Type B pancreatic cell (in vitro differentiated cells): ENCODE measurements around the gene NRDE2. TPM values are rescaled to one million over a fixed set of nuclear protein-coding genes. Genes with fewer than 3 reads are reported as not detected.

Source experiments
- DNase-seq: peaks from one replicate; pipeline ENCODE4 v3.0.0; 2021; ENCODE audit warnings: mixed read lengths; ENCODE audit not compliant: unreplicated experiment; ENCODE audit errors: extremely low spot score
- H3K27ac Mint-ChIP-seq: 2 replicates; pipeline ENCODE4 v1.8.0; 2021; ENCODE audit warnings: mild to moderate bottlenecking, mixed read lengths
- H3K27me3 Mint-ChIP-seq: 2 replicates; pipeline ENCODE4 v1.8.0; 2021; ENCODE audit warnings: mixed read lengths
- H3K36me3 Mint-ChIP-seq: 2 replicates; pipeline ENCODE4 v1.8.0; 2021; ENCODE audit warnings: mixed read lengths
- H3K4me1 Mint-ChIP-seq: one replicate; pipeline ENCODE4 v1.8.0; 2021; ENCODE audit warnings: mixed read lengths; ENCODE audit not compliant: unreplicated experiment
- H3K4me3 Mint-ChIP-seq: 2 replicates; pipeline ENCODE4 v1.8.0; 2021; ENCODE audit warnings: mild to moderate bottlenecking, mixed read lengths
- H3K9me3 Mint-ChIP-seq: 2 replicates; pipeline ENCODE4 v1.8.0; 2021; ENCODE audit warnings: mixed read lengths
- CTCF ChIP-seq: fragments of 200-600 bp; sonication (generic); conservative IDR thresholded peaks from 2 replicates; pipeline ENCODE4 v1.5.0; 2021; ENCODE audit warnings: antibody characterized with exemption, mild to moderate bottlenecking
- total RNA-seq: library from RNA; stranded (reverse); gene quantifications from 2 replicates; pipeline ENCODE4 v1.2.1, GENCODE V29; 2021; ENCODE audit warnings: low replicate concordance

The NRDE2 gene
- total RNA-seq, 1 donor from 2014 or later: 22.8 TPM

DNA sequence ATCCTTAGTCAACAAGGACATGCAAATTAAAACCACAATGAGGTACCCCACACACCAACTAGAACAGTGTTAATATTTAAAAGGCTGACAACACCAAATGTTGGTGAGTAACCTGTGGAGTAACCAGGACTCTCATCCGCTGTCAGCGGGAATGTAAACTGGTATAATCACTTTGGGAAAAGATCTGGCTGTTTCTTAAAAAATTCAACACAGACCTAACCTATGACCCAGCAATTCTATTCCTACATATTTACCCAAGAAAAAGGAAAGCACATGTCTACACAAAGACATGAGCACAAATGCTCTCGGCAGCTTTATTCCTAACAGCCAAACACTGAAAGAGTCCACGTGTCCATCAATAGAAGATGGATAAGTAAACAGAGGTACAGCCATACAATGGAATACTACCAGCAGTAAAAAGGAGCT is 26.6 kb downstream of the NRDE2 start:
- no peak for DNase-seq
- Mint-ChIP-seq H3K27ac (no peak overlapping the region), H3K27me3 (no peaks in the 10 kb centered on the region), H3K36me3 (peaks cover 28% of the 10 kb centered on the region), H3K4me3 (no peak overlapping the region), H3K4me1 (peaks cover 8% of the 10 kb centered on the region), H3K9me3 (no peaks in the 10 kb centered on the region)
- no peak for TF ChIP-seq CTCF

- Mint-ChIP-seq H3K36me3 (peaks cover 22% of the 10 kb centered on the region), H3K27ac (no peak overlapping the region), H3K4me3 (no peak overlapping the region), H3K4me1 (peaks cover 8% of the 10 kb centered on the region), H3K27me3 (no peaks in the 10 kb centered on the region), H3K9me3 (no peaks in the 10 kb centered on the region)
- TF ChIP-seq CTCF: no peak
- DNase-seq: no peak
These were observed 27.2 kb downstream of the NRDE2 start for GRCh38 chr14:90304502-90304901.

- Mint-ChIP-seq H3K36me3 (peaks cover 12% of the 10 kb centered on the region), H3K27me3 (no peaks in the 10 kb centered on the region), H3K9me3 (no peaks in the 10 kb centered on the region), H3K27ac (no peak overlapping the region), H3K4me1 (peaks cover 8% of the 10 kb centered on the region), H3K4me3 (no peak overlapping the region)
- DNase-seq: no peak
- TF ChIP-seq CTCF: no peak
These were observed 28.3 kb downstream of the NRDE2 start for GRCh38 chr14:90303473-90303872.

GRCh38 chr14:90302529-90303303 is 29.0 kb downstream of the NRDE2 start:
- Mint-ChIP-seq H3K9me3 (no peaks in the 10 kb centered on the region), H3K27me3 (no peaks in the 10 kb centered on the region), H3K27ac (peak overlapping the region; percentile 20), H3K4me3 (no peak overlapping the region), H3K36me3 (peaks cover 10% of the 10 kb centered on the region), H3K4me1 (peaks cover 8% of the 10 kb centered on the region)
- DNase-seq: no peak
- no peak for TF ChIP-seq CTCF

- H3K27ac Mint-ChIP-seq: peak overlapping the region; percentile 61
- DNase-seq: no peak
- peaks cover 8% of the 10 kb centered on the region for H3K4me1 Mint-ChIP-seq
These were observed 30.1 kb downstream of the NRDE2 start for GRCh38 chr14:90301668-90302090.

More at GRCh38 chr14:90301668-90302090, 30.1 kb downstream of the NRDE2 start:
- Mint-ChIP-seq H3K9me3 (no peaks in the 10 kb centered on the region), H3K36me3 (peaks cover 10% of the 10 kb centered on the region), H3K27me3 (no peaks in the 10 kb centered on the region), H3K4me3 (no peak overlapping the region)
- TF ChIP-seq CTCF: peak; percentile 68
